CD4-positive, alpha-beta T cell (primary cell): Measurements from ENCODE around the gene PIKFYVE. TPM values are rescaled to one million over a fixed set of nuclear protein-coding genes. Genes with fewer than 3 reads are reported as not detected.
A peak's percentile ranks its signal among the peaks of the same experiment; 100 is the strongest.
"Not testable (repeated sequence)": the region's sequence is repeated elsewhere in the genome, so short reads cannot be mapped to it uniquely, and the experiment has no call there.

Source experiments
- ATAC-seq: fragments of 200-7000 bp; cut with Tn5 transposase; one replicate; pipeline ENCODE4 v1.10.0; 2022; ENCODE audit warnings: mild to moderate bottlenecking; ENCODE audit not compliant: poor library complexity
- CTCF ChIA-PET: fragments of 350-600 bp; sonication (Branson Sonifier 250); formaldehyde crosslinking; loops from one replicate; lab custom pipeline; 2021; ENCODE audit warnings: antibody characterized with exemption, inconsistent platforms; lab: Charles Lee
- POLR2A ChIA-PET: fragments of 350-600 bp; sonication (Branson Sonifier 250); formaldehyde crosslinking; loops from one replicate; lab custom pipeline; 2021; ENCODE audit warnings: antibody characterized with exemption, inconsistent platforms; lab: Charles Lee
- DNase-seq, 14 experiments: peaks; one replicate each; pipeline ENCODE4 v3.0.0-alpha.2; 2013 to 2020; ENCODE audit warnings: mixed read lengths in 2 of 14
- H3K27ac ChIP-seq, 2 donors: one replicate each; pipeline versions ENCODE4 v1.5.1 to v1.7.0; 2013; ENCODE audit warnings: low read length in 2 of 2, low read depth in 1 of 2, mild to moderate bottlenecking in 1 of 2
- H3K27me3 ChIP-seq, 2 experiments: 1 replicate in 1 of 2; 2 replicates in 1 of 2; pipeline versions ENCODE4 v1.6.1 to v1.7.0; 2013; ENCODE audit warnings: low read length in 2 of 2, control low read depth in 1 of 2, mild to moderate bottlenecking in 1 of 2, moderate library complexity in 1 of 2; ENCODE audit not compliant: insufficient read depth in 2 of 2, control insufficient read depth in 1 of 2
- H3K36me3 ChIP-seq: one replicate; pipeline ENCODE4 v1.6.1; 2013; ENCODE audit warnings: low read length, control low read depth; ENCODE audit not compliant: insufficient read depth
- H3K4me1 ChIP-seq: one replicate; pipeline ENCODE4 v1.6.1; 2013; ENCODE audit warnings: low read length, control low read depth; ENCODE audit not compliant: insufficient read depth
- H3K4me3 ChIP-seq: one replicate; pipeline ENCODE4 v1.5.1; 2013; ENCODE audit warnings: mild to moderate bottlenecking, low read length, moderate library complexity
- H3K9me3 ChIP-seq, 2 experiments: 1 replicate in 1 of 2; 2 replicates in 1 of 2; pipeline versions ENCODE4 v1.6.1 to v1.7.0; 2013; ENCODE audit warnings: low read length in 2 of 2, mild to moderate bottlenecking in 2 of 2, control low read depth in 1 of 2, moderate library complexity in 1 of 2; ENCODE audit not compliant: control insufficient read depth in 1 of 2, insufficient read depth in 1 of 2
- H3K27ac Mint-ChIP-seq: one replicate; pipeline ENCODE4 v1.8.0; 2020; ENCODE audit warnings: mixed read lengths
- H3K27me3 Mint-ChIP-seq: one replicate; pipeline ENCODE4 v1.8.0; 2021; ENCODE audit warnings: mixed read lengths
- H3K36me3 Mint-ChIP-seq: one replicate; pipeline ENCODE4 v1.8.0; 2021; ENCODE audit warnings: low read depth, mixed read lengths
- H3K4me1 Mint-ChIP-seq: one replicate; pipeline ENCODE4 v1.8.0; 2021; ENCODE audit warnings: low read depth, mixed read lengths
- H3K4me3 Mint-ChIP-seq: one replicate; pipeline ENCODE4 v1.8.0; 2020; ENCODE audit warnings: mild to moderate bottlenecking, mixed read lengths
- H3K9me3 Mint-ChIP-seq: one replicate; pipeline ENCODE4 v1.8.0; 2020; ENCODE audit warnings: mixed read lengths
- intact Hi-C, 2 experiments: fragments of 100-400 bp; cut with DNase I in 1 of 2; cut with micrococcal nuclease in 1 of 2; formaldehyde crosslinking; loops; one replicate each; pipeline versions ENCODE4 v1.15.1 to v1.9.0; 2023 to 2025; cut with DNase I, micrococcal nuclease
- total RNA-seq, 174 experiments: library from RNA in 2 of 174; stranded (reverse) in 2 of 174; gene quantifications; one replicate each; pipeline ENCODE4 v1.2.3 and lab custom pipeline; 2021 to 2026
- TF ChIP-seq, protein P1 (sequence below): fragments of 200-600 bp; IDR thresholded peaks from one replicate; pipeline ENCODE4 v1.8.0; 2022; ENCODE audit warnings: antibody characterized with exemption, mild to moderate bottlenecking

Gene PIKFYVE
- total RNA-seq, 2 experiments from 2014 or later = 29.3 to 29.9 TPM

DNA sequence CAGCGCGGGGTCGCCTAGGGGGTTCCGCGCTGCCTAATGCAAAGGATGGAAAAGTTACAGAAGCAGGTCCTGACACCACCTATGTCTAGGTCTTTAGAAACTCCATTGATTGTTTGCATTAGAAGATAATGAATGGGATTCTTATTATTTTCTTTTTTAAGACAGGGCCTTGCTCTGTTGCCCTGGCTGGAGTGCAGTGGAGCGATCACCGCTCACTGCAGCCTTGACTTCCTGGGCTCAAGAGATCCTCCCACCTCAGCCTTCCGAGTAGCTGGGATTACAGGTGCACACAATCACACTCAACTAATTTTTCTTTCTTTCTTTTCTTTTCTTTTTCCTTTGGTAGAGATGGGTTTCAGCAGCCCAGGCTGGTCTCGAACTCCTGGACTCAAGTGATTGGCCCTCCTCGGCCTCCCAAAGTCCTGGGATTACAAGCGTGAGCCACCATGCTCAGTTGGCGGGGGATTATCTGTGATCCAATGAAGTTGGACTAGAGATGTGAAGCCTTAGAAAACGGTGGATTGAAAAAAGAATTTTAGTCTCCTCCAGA is 10.4 kb upstream of the PIKFYVE start:
- peak overlapping the region; percentile 100 for H3K4me3 Mint-ChIP-seq
- intact Hi-C loops = loop anchor here (1.0 to 10.0 kb wide), 6 partner anchors 10 to 1749 kb away; partner anchors contain the start of genes CCNYL1 (in 1 of the 2), FASTKD2 (in 1 of the 2), MDH1B (in 1 of the 2) and RPE (in 1 of the 2)
- ATAC-seq (no peak), DNase-seq (peak in 1 of 14 experiments; percentile 13)
- peaks cover 37% of the 10 kb centered on the region for H3K36me3 Mint-ChIP-seq
- Histone ChIP-seq H3K4me3 (peak overlapping the region; percentile 86), H3K4me1 (peaks cover 20% of the 10 kb centered on the region), H3K27me3 (no peaks in the 10 kb centered on the region), H3K27ac (peak overlapping the region; percentile 37 to 53), H3K36me3 (peaks cover 17% of the 10 kb centered on the region), H3K9me3 (no peaks in the 10 kb centered on the region)
- no peaks in the 10 kb centered on the region for H3K9me3 Mint-ChIP-seq
- H3K4me1 Mint-ChIP-seq = peaks cover 25% of the 10 kb centered on the region
- peak overlapping the region; percentile 74 for H3K27ac Mint-ChIP-seq
- H3K27me3 Mint-ChIP-seq = no peaks in the 10 kb centered on the region
- POLR2A ChIA-PET = interaction anchor here (3.9 kb wide), 1 partner anchor 11 kb away, joined by 51 read pairs; the partner anchor contains the start of gene PIKFYVE
- CTCF ChIA-PET = interaction anchor here (1.6 to 5.6 kb wide), 2 partner anchors 13 to 1917 kb away, joined by 4 to 57 read pairs; partner anchors contain the start of gene PIKFYVE
- TF ChIP-seq, protein P1, sequence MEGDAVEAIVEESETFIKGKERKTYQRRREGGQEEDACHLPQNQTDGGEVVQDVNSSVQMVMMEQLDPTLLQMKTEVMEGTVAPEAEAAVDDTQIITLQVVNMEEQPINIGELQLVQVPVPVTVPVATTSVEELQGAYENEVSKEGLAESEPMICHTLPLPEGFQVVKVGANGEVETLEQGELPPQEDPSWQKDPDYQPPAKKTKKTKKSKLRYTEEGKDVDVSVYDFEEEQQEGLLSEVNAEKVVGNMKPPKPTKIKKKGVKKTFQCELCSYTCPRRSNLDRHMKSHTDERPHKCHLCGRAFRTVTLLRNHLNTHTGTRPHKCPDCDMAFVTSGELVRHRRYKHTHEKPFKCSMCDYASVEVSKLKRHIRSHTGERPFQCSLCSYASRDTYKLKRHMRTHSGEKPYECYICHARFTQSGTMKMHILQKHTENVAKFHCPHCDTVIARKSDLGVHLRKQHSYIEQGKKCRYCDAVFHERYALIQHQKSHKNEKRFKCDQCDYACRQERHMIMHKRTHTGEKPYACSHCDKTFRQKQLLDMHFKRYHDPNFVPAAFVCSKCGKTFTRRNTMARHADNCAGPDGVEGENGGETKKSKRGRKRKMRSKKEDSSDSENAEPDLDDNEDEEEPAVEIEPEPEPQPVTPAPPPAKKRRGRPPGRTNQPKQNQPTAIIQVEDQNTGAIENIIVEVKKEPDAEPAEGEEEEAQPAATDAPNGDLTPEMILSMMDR = peak; percentile 38

DNA sequence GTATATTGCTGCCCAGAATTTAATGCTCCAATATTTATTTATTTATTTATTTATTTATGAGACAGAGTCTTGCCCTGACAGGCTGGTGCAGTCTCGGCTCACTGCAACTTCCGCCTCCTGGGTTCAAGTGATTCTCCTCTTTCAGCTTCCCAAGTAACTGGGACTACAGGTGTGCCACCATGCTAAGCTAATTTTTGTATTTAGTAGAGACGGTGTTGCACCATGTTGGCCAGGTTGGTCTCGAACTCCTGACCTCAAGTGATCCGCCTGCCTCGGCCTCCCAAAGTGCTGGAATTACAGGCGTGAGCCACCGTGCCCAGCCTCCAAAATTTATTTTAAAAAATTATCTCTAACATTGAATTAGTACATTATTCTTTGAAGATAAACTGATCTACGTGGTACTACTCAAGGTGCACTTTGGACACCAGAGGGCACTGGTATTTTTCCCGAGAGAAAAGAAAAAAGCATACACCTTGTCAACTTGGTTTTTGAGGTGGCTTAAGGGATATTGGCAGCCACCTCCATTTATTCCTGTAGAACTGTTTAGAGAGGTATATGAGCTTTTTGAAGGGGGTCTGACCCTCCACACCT is 9.8 kb upstream of the PIKFYVE start:
- H3K27ac ChIP-seq = no peak overlapping the region
- DNase-seq (peak in 1 of 14 experiments; percentile 18), ATAC-seq (no peak)
- no peaks in the 10 kb centered on the region for H3K9me3 Mint-ChIP-seq
- peaks cover 30% of the 10 kb centered on the region for H3K36me3 Mint-ChIP-seq
- H3K27me3 ChIP-seq = no peaks in the 10 kb centered on the region
- peaks cover 25% of the 10 kb centered on the region for H3K4me1 Mint-ChIP-seq
- intact Hi-C loops = loop anchor here (5.0 to 10.0 kb wide), 5 partner anchors 151 to 1749 kb away; partner anchors contain the start of genes CCNYL1 (in 1 of the 2), FASTKD2 (in 1 of the 2), MDH1B (in 1 of the 2) and RPE (in 1 of the 2)
- peaks cover 10% of the 10 kb centered on the region for H3K36me3 ChIP-seq
- TF ChIP-seq, protein P1 = peak; percentile 16
- no peaks in the 10 kb centered on the region for H3K9me3 ChIP-seq
- no peak overlapping the region for H3K4me3 ChIP-seq
- no peak overlapping the region for H3K27ac Mint-ChIP-seq
- H3K4me3 Mint-ChIP-seq = peak overlapping the region; percentile 100
- no peaks in the 10 kb centered on the region for H3K27me3 Mint-ChIP-seq
- peaks cover 20% of the 10 kb centered on the region for H3K4me1 ChIP-seq
- POLR2A ChIA-PET = interaction anchor here (3.9 kb wide), 1 partner anchor 10 kb away, joined by 51 read pairs; the partner anchor contains the start of gene PIKFYVE
- CTCF ChIA-PET = interaction anchor here (5.6 kb wide), 1 partner anchor 12 kb away, joined by 57 read pairs; the partner anchor contains the start of gene PIKFYVE

DNA sequence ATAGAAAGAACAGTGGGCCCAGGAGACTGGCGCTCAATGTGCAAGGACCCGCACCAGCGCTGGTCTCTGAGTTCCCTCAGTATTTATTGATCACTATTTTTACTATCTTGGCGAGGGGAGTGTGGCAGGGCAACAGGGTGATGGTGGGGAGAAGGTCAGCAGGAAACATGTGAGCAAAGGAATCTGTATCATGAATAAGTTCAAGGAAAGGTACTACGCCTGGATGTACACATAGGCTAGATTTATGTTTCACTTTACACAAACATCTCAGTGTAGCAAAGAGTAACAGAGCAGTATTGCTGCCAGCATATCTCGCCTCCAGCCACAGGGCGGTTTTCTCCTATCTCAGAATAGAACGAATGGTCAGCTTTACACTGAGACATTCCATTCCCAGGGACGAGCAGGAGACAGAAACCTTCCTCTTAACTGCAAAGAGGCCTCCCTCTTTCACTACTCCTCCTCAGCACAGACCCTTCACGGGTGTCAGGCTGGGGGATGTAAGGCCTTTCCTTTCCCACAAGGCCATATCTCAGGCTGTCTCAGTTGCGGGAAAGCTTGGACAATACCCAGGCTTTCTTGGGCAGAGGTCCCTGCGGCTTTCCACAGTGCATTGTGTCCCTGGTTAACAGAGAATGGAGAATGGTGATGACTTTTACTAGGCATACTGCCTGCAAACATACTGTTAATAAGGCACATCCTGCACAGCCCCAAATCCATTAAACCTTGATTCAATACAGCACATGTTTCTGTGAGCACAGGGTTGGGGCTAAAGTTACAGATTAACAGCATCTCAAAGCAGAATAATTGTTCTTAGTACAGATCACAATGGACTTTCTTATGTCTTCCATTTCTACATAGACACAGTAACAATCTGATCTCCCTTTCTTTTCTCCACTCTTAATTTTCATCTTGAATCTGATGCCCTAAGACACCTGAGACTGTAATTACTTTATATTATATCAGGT is 8.9 kb upstream of the PIKFYVE start:
- H3K9me3 Mint-ChIP-seq, H3K27me3 Mint-ChIP-seq, CTCF ChIA-PET, H3K9me3 ChIP-seq, H3K36me3 ChIP-seq, ATAC-seq, POLR2A ChIA-PET, H3K4me3 ChIP-seq, H3K27ac Mint-ChIP-seq, H3K27ac ChIP-seq, DNase-seq, H3K27me3 ChIP-seq: not testable (repeated sequence)
- intact Hi-C loops = loop anchor here (5.0 to 10.0 kb wide), 5 partner anchors 152 to 1748 kb away; partner anchors contain the start of genes CCNYL1 (in 1 of the 2), FASTKD2 (in 1 of the 2), MDH1B (in 1 of the 2) and RPE (in 1 of the 2)
- H3K4me1 ChIP-seq = peaks cover 20% of the 10 kb centered on the region
- Mint-ChIP-seq H3K4me1 (peaks cover 25% of the 10 kb centered on the region), H3K36me3 (peaks cover 23% of the 10 kb centered on the region), H3K4me3 (peak overlapping the region; percentile 70)
